Fibroblast of skin of left quadriceps (primary cell): ENCODE measurements around the gene RPL18.
"Not testable (repeated sequence)": the region's sequence is repeated elsewhere in the genome, so short reads cannot be mapped to it uniquely, and the experiment has no call there.

Experiments used
- DNase-seq, 2 experiments: peaks; one replicate each; pipeline ENCODE4 v3.0.0-alpha.2; 2013; ENCODE audit warnings: low read depth in 2 of 2

RPL18 gene

GRCh38 chr19:48588670-48589401 lies 30.1 kb downstream of the RPL18 start:
- peak in 1 of 2 experiments; percentile 54 for DNase-seq

GRCh38 chr19:48587387-48587786 lies 31.6 kb downstream of the RPL18 start:
- DNase-seq = no peak

- no peak for DNase-seq
These were observed 36.8 kb downstream of the RPL18 start for GRCh38 chr19:48582168-48582567.

DNA sequence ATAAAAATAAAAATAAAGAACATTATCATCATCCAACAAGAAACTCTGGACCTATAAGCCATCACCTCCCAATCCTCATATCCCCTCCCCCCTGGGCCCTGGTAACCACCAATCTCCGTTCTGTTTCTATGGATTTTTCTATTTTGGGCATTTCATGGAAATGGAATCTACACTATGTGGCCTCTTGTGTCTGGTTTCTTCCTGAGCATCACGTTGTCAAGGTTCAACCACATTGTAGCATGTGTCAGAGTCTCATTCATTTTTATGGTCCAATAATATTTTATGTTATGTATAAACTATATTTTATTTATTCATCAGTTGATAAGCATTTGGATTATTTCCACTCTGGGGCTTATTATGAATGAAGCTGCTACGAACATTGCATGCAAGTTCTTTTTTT lies 40.1 kb downstream of the RPL18 start:
- DNase-seq = peak; percentile 18 to 20

DNA sequence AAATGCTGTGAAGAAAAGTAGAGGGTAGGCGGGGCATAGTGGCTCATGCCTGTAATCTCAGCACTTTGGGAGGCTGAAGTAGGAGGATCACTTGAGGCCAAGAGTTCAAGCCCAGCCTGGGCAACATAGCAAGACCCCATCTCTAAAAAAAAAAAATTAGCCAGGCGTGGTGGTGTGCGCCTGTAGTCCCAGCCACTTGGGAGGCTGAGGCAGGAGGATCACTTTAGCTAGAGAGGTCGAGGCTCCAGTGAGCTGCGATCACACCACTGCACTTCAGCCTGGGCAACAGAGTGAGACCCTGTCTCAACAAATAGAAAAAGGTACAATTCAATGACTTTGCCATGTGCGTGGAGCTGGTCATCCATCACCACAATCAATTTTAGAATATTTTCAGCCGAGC lies 41.1 kb downstream of the RPL18 start:
- not testable (repeated sequence) for DNase-seq

DNA sequence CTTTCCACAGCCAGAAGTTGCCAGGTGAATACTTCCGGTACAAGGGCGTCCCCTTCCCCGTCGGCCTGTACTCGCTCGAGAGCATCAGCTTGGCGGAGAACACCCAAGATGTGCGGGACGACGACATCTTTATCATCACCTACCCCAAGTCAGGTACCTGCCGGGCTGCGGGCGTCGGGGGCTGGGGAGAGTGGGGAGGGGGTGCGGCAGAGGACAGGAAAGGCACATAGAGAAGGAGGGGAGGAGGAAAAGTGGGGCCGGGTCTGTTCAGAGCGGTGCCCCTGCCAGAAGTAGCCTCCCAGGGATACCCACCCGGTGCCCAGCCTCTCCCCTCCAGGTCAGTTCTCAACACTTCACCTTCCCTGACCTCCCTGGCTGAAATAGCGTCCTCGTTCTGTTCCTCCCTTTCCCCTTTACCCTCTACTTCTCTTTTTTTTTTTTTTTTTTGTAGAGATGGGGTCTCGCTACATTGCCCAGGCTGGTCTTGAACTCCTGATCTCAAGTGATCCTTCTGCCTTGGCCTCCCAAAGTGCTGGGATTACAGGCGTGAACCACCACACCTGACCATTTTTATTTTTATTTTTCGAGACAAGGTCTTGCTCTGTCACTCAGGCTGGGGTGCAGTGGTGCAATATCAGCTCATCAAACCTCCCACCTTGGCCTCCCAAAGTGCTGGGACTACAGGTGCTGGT lies 42.9 kb downstream of the RPL18 start:
- no peak for DNase-seq

DNA sequence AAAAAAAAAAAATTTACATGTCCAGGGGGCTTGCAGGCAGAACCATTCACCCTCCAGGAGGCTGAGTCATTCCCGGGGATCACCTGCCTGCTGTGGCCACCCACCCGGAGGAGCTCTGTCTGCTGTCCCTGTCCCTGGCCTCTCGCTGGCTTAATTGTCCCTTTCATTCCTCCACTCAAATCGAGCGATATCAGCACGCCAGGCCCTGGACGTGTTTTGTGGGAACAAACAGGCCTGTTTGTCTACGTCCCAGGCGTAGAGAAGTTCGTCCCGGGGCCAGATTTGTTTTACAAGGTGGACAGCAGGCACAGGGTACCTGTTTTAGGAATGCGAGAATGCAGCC lies 45.8 kb downstream of the RPL18 start:
- DNase-seq = no peak

GRCh38 chr19:48571378-48572162 lies 47.4 kb downstream of the RPL18 start:
- no peak for DNase-seq

DNA sequence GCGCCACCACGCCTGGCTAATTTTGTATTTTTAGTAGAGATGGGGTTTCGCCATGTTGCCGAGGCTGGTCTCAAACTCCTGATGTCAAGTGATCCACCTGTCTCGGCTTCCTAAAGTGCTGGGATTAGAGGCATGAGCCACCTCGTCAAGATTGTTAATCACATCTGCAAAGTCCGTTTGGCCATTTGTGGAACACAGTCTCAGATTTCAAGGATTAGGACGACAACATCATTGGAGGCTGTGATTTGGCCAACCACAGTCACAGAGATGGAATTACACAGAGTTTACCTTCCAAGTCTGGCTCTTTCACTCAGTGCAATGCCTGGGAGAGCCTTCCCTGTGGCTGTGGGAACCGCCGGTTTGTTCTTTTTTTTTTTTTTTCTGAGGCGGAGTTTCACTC lies 49.2 kb downstream of the RPL18 start:
- no peak for DNase-seq

DNA sequence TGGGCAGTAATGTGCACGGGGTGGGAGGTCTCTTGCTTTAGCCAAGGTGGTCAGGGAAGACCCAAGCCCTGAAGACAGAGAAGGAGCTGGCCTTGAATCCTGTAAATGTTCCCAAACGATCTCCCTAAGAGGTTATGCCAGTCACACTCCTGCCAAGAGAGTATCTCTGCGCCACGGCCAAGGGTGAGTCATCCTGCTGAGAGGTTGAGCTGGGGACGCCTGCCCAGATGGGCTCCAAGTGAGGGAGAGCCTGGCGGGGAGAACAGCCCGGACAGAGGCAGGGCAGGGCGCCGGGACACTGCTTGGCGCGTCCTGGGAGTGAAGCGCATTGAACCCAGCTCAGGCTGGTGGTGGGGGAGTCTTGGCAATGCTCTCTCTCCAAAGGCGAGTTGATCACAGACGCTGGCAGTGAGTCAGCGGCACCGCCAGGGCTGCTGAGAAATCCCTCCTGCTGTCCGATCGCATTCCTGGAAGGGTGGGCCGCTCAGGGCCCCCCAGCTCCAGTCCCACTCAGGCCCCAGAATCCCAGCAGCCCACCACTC lies 50.6 kb downstream of the RPL18 start:
- DNase-seq = peak; percentile 47 to 55
